Placental epithelial cell (primary cell): ENCODE results near the gene TUBGCP2. TPM values are rescaled to one million over a fixed set of nuclear protein-coding genes. Genes with fewer than 3 reads are reported as not detected.

Source experiments
- small RNA-seq: library from RNA; depleted of rRNA; stranded (forward); fragments of <200 nt; gene quantifications from one replicate; pipeline ENCODE3, GENCODE V24; 2012
- total RNA-seq: library from RNA; depleted of rRNA; stranded (reverse); fragments of >200 nt; gene quantifications from 2 replicates; pipeline ENCODE4 v1.2.3, GENCODE V29; 2012

The TUBGCP2 gene
- total RNA-seq, result 54.2 and 72.9 TPM in 2 replicates

DNA sequence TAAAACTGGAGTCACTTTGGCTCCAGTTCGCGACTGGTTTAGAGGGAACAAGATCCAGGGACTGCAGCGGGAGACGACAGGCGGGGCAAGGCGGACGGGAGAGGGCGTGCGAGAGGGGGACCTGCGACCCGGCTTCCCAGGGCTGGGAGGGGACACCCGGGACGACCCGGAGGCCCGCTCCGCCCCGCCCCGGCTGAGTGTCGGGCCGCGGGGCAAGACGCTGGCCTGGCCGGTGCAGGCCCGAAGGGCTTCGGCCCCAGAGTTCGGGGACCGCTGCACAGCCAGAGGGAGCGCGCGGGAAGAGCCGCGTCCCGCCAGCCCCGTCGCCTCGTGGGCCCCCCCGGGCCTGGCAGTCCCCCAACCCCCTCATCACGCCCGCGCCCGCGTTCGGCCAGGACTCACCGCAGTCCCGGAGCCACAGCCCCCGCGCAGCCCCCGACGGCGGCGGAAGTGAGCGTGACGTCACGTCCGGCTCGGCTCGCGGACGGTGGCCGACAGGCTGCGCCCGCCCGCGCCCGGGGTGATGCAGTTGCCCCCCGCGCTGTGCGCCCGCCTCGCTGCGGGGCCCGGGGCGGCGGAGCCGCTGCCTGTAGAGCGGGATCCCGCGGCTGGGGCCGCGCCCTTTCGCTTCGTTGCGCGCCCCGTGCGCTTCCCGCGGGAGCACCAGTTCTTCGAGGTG lies at the start of gene TUBGCP2, which contains the start of gene ZNF511:
Gene TUBGCP2, minus strand, starts transcription at position 452 of the 679 bp plus-strand sequence. CDS start 5,931 bp downstream, outside the sequence.
Gene ZNF511, plus strand, starts transcription at position 494 of the 679 bp plus-strand sequence. Its CDS starts 30 bp downstream, at position 524.

DNA sequence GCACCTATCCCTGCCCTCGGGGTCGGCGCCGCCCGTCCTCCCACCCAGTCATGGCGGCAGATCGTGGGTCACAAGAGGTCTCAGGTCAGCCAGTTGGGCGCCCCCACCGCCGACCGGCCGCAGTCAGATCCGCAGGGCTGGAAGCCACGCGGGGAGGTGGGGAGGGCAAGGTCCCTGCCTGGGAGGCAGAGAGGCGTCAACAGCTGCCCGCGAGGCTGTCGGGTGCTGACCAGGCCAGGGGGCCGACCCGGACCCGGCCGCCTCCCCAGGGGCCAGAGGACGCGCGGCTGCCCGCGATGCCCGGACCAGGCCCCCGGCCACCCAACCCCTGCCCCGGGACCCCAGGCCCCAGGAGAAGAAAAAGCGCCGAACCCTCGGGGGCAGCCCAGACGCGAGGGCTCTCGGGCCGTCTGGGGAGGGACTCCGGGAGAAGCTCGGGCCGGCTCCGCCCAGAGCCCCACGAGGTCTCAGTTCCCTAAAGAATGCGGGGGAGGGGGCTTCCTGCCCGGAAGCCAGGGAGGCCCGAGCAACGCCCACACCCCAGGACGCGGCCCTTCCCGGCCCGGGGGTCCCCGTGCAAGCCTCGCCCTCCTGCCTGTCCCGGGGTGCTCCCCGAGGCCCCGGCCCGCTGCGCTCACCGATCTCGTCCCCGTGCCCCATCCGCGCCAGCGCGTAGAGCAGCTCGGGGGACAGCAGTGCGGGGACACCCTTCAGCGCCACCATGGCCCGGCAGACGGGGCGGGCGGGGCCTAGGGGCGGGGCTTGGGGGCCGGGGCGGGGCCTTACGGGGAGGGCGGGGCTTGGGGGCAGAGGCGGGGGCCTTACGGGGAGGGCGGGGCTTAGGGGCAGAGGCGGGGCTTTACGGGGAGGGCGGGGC lies 48.9 kb upstream of the TUBGCP2 start, which contains the start of gene FUOM:
Gene FUOM, minus strand, starts transcription at position 735 of the 877 bp plus-strand sequence. Its CDS starts 12 bp downstream, at position 723.

DNA sequence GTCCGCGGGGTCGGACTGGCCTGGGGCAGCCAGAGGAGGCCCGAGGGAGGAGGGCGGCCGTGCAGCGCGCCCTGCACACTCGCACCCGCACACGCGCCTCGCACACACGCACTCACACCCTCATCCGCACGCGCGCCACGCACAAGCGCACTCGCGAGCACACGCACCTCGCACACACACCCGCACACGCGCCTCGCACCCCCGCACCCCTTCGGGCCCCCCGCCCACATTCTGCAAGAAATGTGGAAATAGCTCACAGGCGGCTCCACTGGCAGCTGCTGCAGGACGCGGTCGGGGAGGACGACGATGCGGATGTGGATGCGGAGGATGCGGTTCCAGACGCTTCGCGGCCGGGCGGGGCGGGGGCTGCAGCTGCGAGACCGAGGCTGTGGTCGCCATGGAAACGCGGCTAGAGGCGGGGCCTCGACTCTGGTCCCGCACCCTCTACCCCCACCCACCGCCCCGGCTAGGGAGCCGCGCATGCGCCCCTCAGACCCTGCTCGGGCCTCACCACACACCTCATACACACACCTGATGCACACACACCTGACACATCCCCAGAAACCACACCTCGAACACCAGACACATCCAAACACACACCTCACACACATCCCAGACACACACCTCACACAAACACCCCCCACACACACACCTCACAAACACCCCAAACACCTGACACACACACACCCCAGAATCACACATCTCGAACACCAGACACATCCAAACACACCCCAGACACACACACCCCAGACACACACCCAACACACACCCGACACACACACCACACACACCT lies 28.1 kb upstream of the TUBGCP2 start, which contains the start of gene CALY:
Gene CALY, minus strand, starts transcription at position 320 of the 793 bp plus-strand sequence. CDS start 7,907 bp downstream, outside the sequence.

DNA sequence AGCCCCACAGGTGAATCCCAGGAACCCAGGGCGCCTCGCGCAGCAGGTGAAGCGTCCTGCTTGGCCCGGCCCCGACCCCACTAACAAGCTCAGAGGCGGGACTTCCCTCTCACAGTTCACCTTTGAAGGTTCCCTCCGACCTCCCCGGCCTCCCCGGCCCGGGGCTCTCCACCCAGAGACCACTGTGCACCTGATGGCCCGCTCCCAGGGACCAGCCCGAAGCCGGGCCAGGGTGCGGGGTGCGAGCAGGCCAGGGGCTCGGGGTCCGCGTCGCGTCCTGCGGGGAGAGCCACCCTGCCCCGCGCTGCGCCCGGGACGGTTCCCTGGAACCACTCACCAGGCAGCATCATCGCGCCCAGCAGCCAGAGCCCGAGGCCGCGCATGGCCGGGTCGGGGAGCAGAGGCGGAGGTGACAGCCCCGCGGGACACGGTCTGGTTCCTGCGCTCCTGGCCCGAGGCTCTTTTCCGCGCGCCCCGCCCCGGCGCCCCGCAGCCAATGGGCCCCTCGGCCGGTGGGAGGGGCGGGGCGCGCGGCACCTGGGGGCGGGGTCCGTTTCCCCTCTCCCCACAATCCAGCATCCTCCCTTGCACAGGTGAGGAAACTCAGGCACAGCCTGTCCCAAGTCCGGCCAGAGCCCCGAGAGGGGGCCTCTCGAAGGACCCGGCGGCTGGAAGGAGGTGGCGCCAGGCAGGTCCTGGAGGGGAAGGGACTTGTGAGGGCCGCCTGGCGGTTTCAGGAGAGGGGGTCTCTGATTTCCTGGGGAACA lies 32.1 kb downstream of the TUBGCP2 start, which contains the start of gene ADAM8:
Gene ADAM8, minus strand, starts transcription at position 434 of the 767 bp plus-strand sequence. Its CDS starts 51 bp downstream, at position 383.

DNA sequence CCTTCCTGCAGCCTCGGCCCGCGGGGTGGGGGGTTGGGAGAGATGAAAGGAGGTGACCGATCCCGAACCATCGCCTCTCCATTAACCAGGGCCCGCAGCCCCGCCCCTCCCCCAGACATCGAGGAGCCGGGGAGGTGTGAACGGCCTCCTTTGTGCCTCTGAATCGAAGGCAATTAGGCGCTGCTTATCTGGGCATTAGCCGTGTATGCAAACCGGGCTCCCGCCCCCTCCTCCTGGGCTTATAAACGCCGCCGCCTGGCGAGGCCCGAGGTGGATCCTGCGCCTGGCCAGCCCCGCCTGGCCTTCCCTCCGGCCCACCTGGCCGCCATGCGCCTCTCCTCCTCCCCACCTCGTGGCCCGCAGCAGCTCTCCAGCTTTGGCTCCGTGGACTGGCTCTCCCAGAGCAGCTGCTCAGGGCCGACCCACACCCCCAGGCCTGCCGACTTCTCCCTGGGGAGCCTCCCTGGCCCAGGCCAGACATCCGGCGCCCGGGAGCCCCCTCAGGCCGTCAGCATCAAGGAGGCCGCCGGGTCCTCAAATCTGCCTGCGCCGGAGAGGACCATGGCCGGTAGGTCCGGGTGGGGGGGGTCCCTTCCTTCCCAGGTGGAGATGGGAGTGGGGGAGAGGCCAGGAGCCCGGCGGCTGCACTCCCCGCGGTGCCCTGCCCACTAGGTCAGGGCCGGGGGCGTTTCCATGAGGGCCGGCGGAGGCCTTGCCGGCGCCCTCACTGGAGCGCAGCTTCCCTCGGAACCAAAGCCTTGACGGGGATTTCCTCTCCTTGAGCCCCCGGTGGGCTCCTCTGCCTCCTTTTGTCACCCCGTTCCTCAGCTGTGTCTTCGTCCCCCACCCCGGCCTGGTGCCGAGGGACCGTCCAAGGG lies 70.8 kb downstream of the TUBGCP2 start, which contains the start of gene VENTX:
Gene VENTX, plus strand, starts transcription at position 268 of the 878 bp plus-strand sequence. Its CDS starts 60 bp downstream, at position 328.

DNA sequence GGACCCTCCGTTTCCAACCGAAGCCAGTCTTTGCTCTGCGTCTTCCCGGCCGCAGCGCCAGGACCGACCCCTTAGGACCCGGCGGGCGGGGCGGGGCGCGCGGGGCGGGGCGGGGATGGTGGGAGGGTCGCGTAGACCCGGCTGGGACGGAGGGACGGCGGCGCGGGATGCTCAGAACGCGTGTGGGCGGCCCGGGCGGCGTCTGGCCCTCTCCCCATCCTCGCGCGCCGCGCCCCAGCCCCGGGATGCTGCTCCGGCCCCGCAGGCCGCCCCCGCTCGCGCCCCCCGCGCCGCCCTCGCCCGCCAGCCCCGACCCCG lies 78.7 kb downstream of the TUBGCP2 start, which contains the start of gene UTF1:
Gene UTF1, plus strand, starts transcription at position 174 of the 318 bp plus-strand sequence. Its CDS starts 72 bp downstream, at position 246.

Small RNA genes within 50 kb of the gene (small RNA-seq; reads per million reads assigned to genes)
- gene BANF1P2, result not detected

Other genes starting within 250 kb of the TUBGCP2 start
- not detected in 2 replicates for gene ADGRA1, start 220.9 kb downstream of the TUBGCP2 start, total RNA-seq
- gene KNDC1, start 148.7 kb downstream of the TUBGCP2 start, total RNA-seq, result 1.6 TPM in 1 of 2 replicates, not detected in the other
- gene UTF1, start 78.7 kb downstream of the TUBGCP2 start, total RNA-seq, result not detected in 2 replicates
- gene VENTX, start 71.0 kb downstream of the TUBGCP2 start, total RNA-seq, result not detected in 2 replicates
- gene ADAM8, start 32.0 kb downstream of the TUBGCP2 start, total RNA-seq, result 1.2 and 1.6 TPM in 2 replicates
- 13.7 and 29.5 TPM in 2 replicates for gene ZNF511, start within 50 bp of the TUBGCP2 start, total RNA-seq
- not detected in 2 replicates for gene CALY, start 28.0 kb upstream of the TUBGCP2 start, total RNA-seq
- not detected in 2 replicates for gene PRAP1, start 38.5 kb upstream of the TUBGCP2 start, total RNA-seq
- gene FUOM, start 49.1 kb upstream of the TUBGCP2 start, total RNA-seq, result 4.4 and 9.8 TPM in 2 replicates
- gene ECHS1, start 64.5 kb upstream of the TUBGCP2 start, total RNA-seq, result 47.1 and 60.1 TPM in 2 replicates
- gene PAOX, start 70.4 kb upstream of the TUBGCP2 start, total RNA-seq, result 6.7 and 8.0 TPM in 2 replicates
- 37.6 and 38.5 TPM in 2 replicates for gene MTG1, start 85.3 kb upstream of the TUBGCP2 start, total RNA-seq
- gene SPRN, start 115.8 kb upstream of the TUBGCP2 start, total RNA-seq, result not detected in 2 replicates
- gene SCART1, start 145.1 kb upstream of the TUBGCP2 start, total RNA-seq, result 2.0 and 4.7 TPM in 2 replicates
- 0.54 and 1.6 TPM in 2 replicates for gene CYP2E1, start 218.5 kb upstream of the TUBGCP2 start, total RNA-seq